H1 (cell line): ENCODE data around the gene SERPINA6. TPM values are rescaled to one million over a fixed set of nuclear protein-coding genes. Genes with fewer than 3 reads are reported as not detected.

ENCODE experiments used
- CTCF ChIA-PET: fragments of 300-600 bp; sonication (Branson Sonifier 250); formaldehyde crosslinking; loops from one replicate; lab custom pipeline; 2021; ENCODE audit not compliant: partially characterized antibody; lab: Charles Lee
- POLR2A ChIA-PET: fragments of 300-600 bp; sonication (Branson Sonifier 250); formaldehyde crosslinking; loops from one replicate; lab custom pipeline; 2021; ENCODE audit warnings: inconsistent platforms; ENCODE audit not compliant: partially characterized antibody; lab: Charles Lee
- DNase-seq, 2 experiments: peaks; one replicate each; pipeline versions ENCODE4 v3.0.0 to v3.0.0-alpha.2; 2010 to 2022; ENCODE audit warnings: low spot score in 2 of 2, low read depth in 1 of 2, mixed read lengths in 1 of 2
- FAIRE-seq: peaks from 2 replicates; lab custom pipeline; 2011; peaks lifted over from hg19 to GRCh38; lab: Jason Lieb, UNC
- H2AFZ ChIP-seq: 2 replicates; pipeline ENCODE4 v1.8.1; 2012; ENCODE audit warnings: low read length, inconsistent platforms
- H2AK5ac ChIP-seq: 2 replicates; pipeline ENCODE4 v1.6.1; 2013; ENCODE audit warnings: low read depth, low read length
- H2BK120ac ChIP-seq: replicated peaks from 2 replicates; pipeline ENCODE3; 2013; ENCODE audit warnings: low read depth, low read length, inconsistent platforms
- H2BK12ac ChIP-seq: 2 replicates; pipeline ENCODE4 v1.6.1; 2013; ENCODE audit warnings: low read depth, low read length
- H2BK15ac ChIP-seq: 2 replicates; pipeline ENCODE4 v1.6.1; 2013; ENCODE audit warnings: low read length
- H2BK20ac ChIP-seq: 2 replicates; pipeline ENCODE4 v1.6.1; 2013; ENCODE audit warnings: low read length
- H2BK5ac ChIP-seq: 2 replicates; pipeline ENCODE4 v1.6.1; 2013; ENCODE audit warnings: low read depth, low read length
- H3K14ac ChIP-seq: 2 replicates; pipeline ENCODE4 v1.6.1; 2013; ENCODE audit warnings: inconsistent platforms; ENCODE audit not compliant: insufficient read length
- H3K18ac ChIP-seq: 2 replicates; pipeline ENCODE4 v1.6.1; 2013; ENCODE audit warnings: low read length; ENCODE audit errors: extremely low read depth
- H3K23ac ChIP-seq: 2 replicates; pipeline ENCODE4 v1.6.1; 2013; ENCODE audit warnings: inconsistent platforms; ENCODE audit not compliant: insufficient read length
- H3K23me2 ChIP-seq: 2 replicates; pipeline ENCODE4 v1.6.1; 2013; ENCODE audit warnings: low read depth, low read length
- H3K27ac ChIP-seq: 2 replicates; pipeline ENCODE4 v1.6.1; 2011; ENCODE audit warnings: low read depth, low read length, inconsistent platforms
- H3K27me3 ChIP-seq, 4 experiments: replicated peaks in 1 of 4; 1 replicate in 1 of 4; 2 replicates in 3 of 4; pipeline versions ENCODE4 v1.6.1 to v1.8.1; 2011 to 2013; ENCODE audit warnings: low read length in 3 of 4, mild to moderate bottlenecking in 3 of 4, inconsistent platforms in 2 of 4, mixed read lengths in 2 of 4, moderate library complexity in 1 of 4; ENCODE audit not compliant: control insufficient read depth in 3 of 4, insufficient read depth in 3 of 4; ENCODE audit errors: extremely low read depth in 1 of 4
- H3K36me3 ChIP-seq, 4 experiments: 2 replicates each; pipeline versions ENCODE4 v1.6.1 to v1.8.1; 2011 to 2013; ENCODE audit warnings: mild to moderate bottlenecking in 4 of 4, low read length in 3 of 4, moderate library complexity in 2 of 4, control low read depth in 1 of 4, inconsistent platforms in 1 of 4; ENCODE audit not compliant: insufficient read depth in 4 of 4, control insufficient read depth in 2 of 4
- H3K4ac ChIP-seq: replicated peaks from 2 replicates; pipeline ENCODE3; 2013; ENCODE audit warnings: low read length, low read depth, mixed read lengths, inconsistent platforms; ENCODE audit not compliant: insufficient read length
- H3K4me1 ChIP-seq, 4 experiments: replicated peaks in 1 of 4; 1 replicate in 1 of 4; 2 replicates in 3 of 4; pipeline versions ENCODE4 v1.6.1 to v1.8.1; 2011 to 2013; ENCODE audit warnings: low read length in 3 of 4, inconsistent platforms in 2 of 4, mixed read lengths in 1 of 4; ENCODE audit not compliant: insufficient read depth in 4 of 4, control insufficient read depth in 3 of 4
- H3K4me2 ChIP-seq, 2 experiments: 2 replicates each; pipeline versions ENCODE4 v1.6.1 to v1.8.1; 2011 to 2013; ENCODE audit warnings: low read depth in 2 of 2, low read length in 2 of 2, control low read depth in 1 of 2, inconsistent platforms in 1 of 2, mild to moderate bottlenecking in 1 of 2; ENCODE audit not compliant: insufficient read depth in 1 of 2
- H3K4me3 ChIP-seq, 4 experiments: fragments of 200-600, 300-600 bp in 1 of 4; sonication (generic), shearing (Covaris generic), sonication (Bioruptor Twin) in 1 of 4; 2 replicates each; pipeline versions ENCODE4 v1.5.1 to v1.8.1; 2011 to 2016; ENCODE audit warnings: low read length in 4 of 4, low read depth in 3 of 4, control low read depth in 2 of 4, inconsistent platforms in 2 of 4, mild to moderate bottlenecking in 2 of 4, mixed read lengths in 1 of 4, moderate library complexity in 1 of 4; ENCODE audit not compliant: insufficient read depth in 2 of 4; ENCODE audit errors: extremely low read depth in 1 of 4
- H3K56ac ChIP-seq: replicated peaks from 2 replicates; pipeline ENCODE3; 2013; ENCODE audit warnings: low read depth, mild to moderate bottlenecking, mixed read lengths, low read length, inconsistent platforms; ENCODE audit not compliant: insufficient read length
- H3K79me1 ChIP-seq: 2 replicates; pipeline ENCODE4 v1.6.1; 2013; ENCODE audit warnings: low read depth, low read length, control low read depth
- H3K79me2 ChIP-seq, 2 experiments: 2 replicates each; pipeline versions ENCODE4 v1.6.1 to v1.8.1; 2012 to 2013; ENCODE audit warnings: low read length in 2 of 2, mild to moderate bottlenecking in 2 of 2, inconsistent platforms in 1 of 2; ENCODE audit not compliant: insufficient read depth in 2 of 2, control insufficient read depth in 1 of 2
- H3K9ac ChIP-seq, 4 experiments: replicated peaks in 1 of 4; 1 replicate in 1 of 4; 2 replicates in 3 of 4; pipeline versions ENCODE4 v1.6.1 to v1.8.1; 2011 to 2013; ENCODE audit warnings: low read depth in 3 of 4, low read length in 3 of 4, control low read depth in 2 of 4, mild to moderate bottlenecking in 2 of 4, moderate library complexity in 2 of 4, inconsistent platforms in 1 of 4; ENCODE audit errors: extremely low read depth in 1 of 4
- H3K9me3 ChIP-seq, 2 experiments: 2 replicates each; pipeline versions ENCODE4 v1.6.1 to v1.8.1; 2012 to 2013; ENCODE audit warnings: mild to moderate bottlenecking in 2 of 2, moderate library complexity in 2 of 2, control low read depth in 1 of 2, inconsistent platforms in 1 of 2, low read depth in 1 of 2, low read length in 1 of 2, mixed read lengths in 1 of 2; ENCODE audit not compliant: insufficient read depth in 2 of 2
- H4K20me1 ChIP-seq, 2 experiments: replicated peaks in 1 of 2; 2 replicates each; pipeline versions ENCODE3 to v1.8.1; 2011 to 2013; ENCODE audit warnings: inconsistent platforms in 2 of 2, low read length in 2 of 2, mild to moderate bottlenecking in 1 of 2; ENCODE audit not compliant: insufficient read depth in 2 of 2, control insufficient read depth in 1 of 2
- H4K5ac ChIP-seq: 2 replicates; pipeline ENCODE4 v1.6.1; 2013; ENCODE audit warnings: low read length, low read depth, mixed read lengths, inconsistent platforms; ENCODE audit not compliant: insufficient read length
- H4K8ac ChIP-seq: 2 replicates; pipeline ENCODE4 v1.8.0; 2013; ENCODE audit warnings: mild to moderate bottlenecking, moderate library complexity, low read length, inconsistent platforms; ENCODE audit not compliant: insufficient read depth; ENCODE audit errors: extremely low read depth
- H4K91ac ChIP-seq: replicated peaks from 2 replicates; pipeline ENCODE3; 2013; ENCODE audit warnings: low read length, mixed read lengths, inconsistent platforms; ENCODE audit not compliant: insufficient read length
- ASH2L ChIP-seq: fragments of 200-600, 300-600 bp; sonication (generic); IDR thresholded peaks from one replicate; pipeline ENCODE4 v1.7.1; 2017; ENCODE audit warnings: low read length
- CTBP2 ChIP-seq: IDR thresholded peaks from 2 replicates; pipeline ENCODE4 v1.7.0; 2011; ENCODE audit warnings: borderline replicate concordance, mild to moderate bottlenecking, moderate library complexity, mixed read lengths, low read length; ENCODE audit not compliant: insufficient read depth, insufficient read length
- HDAC2 ChIP-seq, 2 experiments: fragments of 300-600 bp in 1 of 2; sonication (generic) in 1 of 2; IDR thresholded peaks; 2 replicates each; pipeline ENCODE4 v1.6.1; 2011 to 2012; ENCODE audit warnings: low read depth in 2 of 2, low read length in 2 of 2, mild to moderate bottlenecking in 2 of 2, moderate library complexity in 2 of 2, borderline replicate concordance in 1 of 2, inconsistent platforms in 1 of 2
- KDM1A ChIP-seq: fragments of 200-600, 300-600 bp; sonication (generic); IDR thresholded peaks from 2 replicates; pipeline ENCODE4 v1.7.1; 2016; ENCODE audit warnings: mild to moderate bottlenecking, low read length, borderline replicate concordance
- POLR2A ChIP-seq, 2 experiments: IDR thresholded peaks; 1 replicate in 1 of 2; 2 replicates in 1 of 2; pipeline ENCODE4 v1.6.1; 2011; ENCODE audit warnings: low read depth in 2 of 2, low read length in 2 of 2, mild to moderate bottlenecking in 2 of 2; ENCODE audit errors: control extremely low read depth in 1 of 2
- RNF2 ChIP-seq: fragments of 200-900, 300-1000 bp; sonication (generic); IDR thresholded peaks from 2 replicates; pipeline ENCODE4 v1.7.1; 2016; ENCODE audit warnings: borderline replicate concordance, low read depth, mild to moderate bottlenecking, antibody characterized with exemption, low read length; ENCODE audit not compliant: poor library complexity, severe bottlenecking; ENCODE audit errors: missing control alignments
- SIN3A ChIP-seq, 2 experiments: IDR thresholded peaks in 1 of 2; conservative IDR thresholded peaks in 1 of 2; 2 replicates each; pipeline ENCODE4 v1.6.1; 2011 to 2012; ENCODE audit warnings: low read length in 2 of 2, improper control_type of control experiment in 1 of 2, low read depth in 1 of 2, mild to moderate bottlenecking in 1 of 2
- SIX5 ChIP-seq: IDR thresholded peaks from 2 replicates; pipeline ENCODE4 v1.6.1; 2011; ENCODE audit warnings: mild to moderate bottlenecking, low read depth, low read length
- TEAD4 ChIP-seq: IDR thresholded peaks from 2 replicates; pipeline ENCODE4 v1.6.1; 2012; ENCODE audit warnings: low read depth, low read length, inconsistent platforms, mixed read lengths
- USF2 ChIP-seq: IDR thresholded peaks from 2 replicates; pipeline ENCODE4 v1.6.1; 2011; ENCODE audit warnings: low read length, improper control_type of control experiment
- ZNF274 ChIP-seq: IDR thresholded peaks from 2 replicates; pipeline ENCODE4 v1.7.0; 2012; ENCODE audit warnings: low read length, borderline replicate concordance; ENCODE audit errors: extremely low read depth
- WGBS, 2 experiments: shearing (Covaris generic) in 1 of 2; methylation state at CpG; one replicate each; pipeline versions ENCODE4 v1.1.6 to v1.1.7; 2013 to 2015; ENCODE audit warnings: low lambda C conversion rate in 2 of 2, mixed read lengths in 2 of 2, inconsistent platforms in 1 of 2, low coverage in 1 of 2, missing lambda C conversion rate in 1 of 2; ENCODE audit not compliant: insufficient replicate concordance in 2 of 2, insufficient coverage in 1 of 2, insufficient read length in 1 of 2; ENCODE audit errors: extremely low coverage in 1 of 2, missing lambda C conversion rate in 1 of 2; 5-methylcytosine and 5-hydroxymethylcytosine counted together
- polyA plus RNA-seq, 7 experiments: library from polyadenylated mRNA; depleted of rRNA in 3 of 7; stranded (reverse) in 5 of 7; unstranded in 2 of 7; fragments of >200 nt in 5 of 7; fragments of 200-250 nt in 2 of 7; gene quantifications; 1 replicate in 5 of 7; 2 replicates in 1 of 7; 4 replicates in 1 of 7; pipeline versions ENCODE4 v1.2.1 to v1.2.3, GENCODE V29; 2011 to 2013; ENCODE audit warnings: missing spikeins in 2 of 7, mixed read lengths in 2 of 7
- total RNA-seq: library from RNA; stranded (reverse); fragmentation: NEBNext Ultra II Directional; extraction: Animal tissue kit (Norgen Biotek cat#: 25700); gene quantifications from 2 replicates; pipeline ENCODE4 v1.2.1, GENCODE V29; 2021

The SERPINA6 gene
- total and polyA plus RNA-seq, 2 of the 8 experiments (the other 6 are each of a cell fraction or from before 2014, with no cell fraction given) = not detected

- Histone ChIP-seq H3K4me3 (no peak overlapping the region), H3K9me3 (peaks cover 9 to 10% of the 10 kb centered on the region in 2 experiments; a peak in 3 of 4 replicates), H4K20me1 (no peaks in the 10 kb centered on the region), H3K27me3 (no peaks in the 10 kb centered on the region), H3K56ac (no peak overlapping the region), H3K36me3 (no peaks in the 10 kb centered on the region), H4K5ac (no peak overlapping the region), H3K4ac (no peak overlapping the region), H3K79me1 (no peaks in the 10 kb centered on the region), H2BK5ac (no peak overlapping the region), H2AFZ (no peak overlapping the region), H2AK5ac (no peak overlapping the region), H3K27ac (no peak overlapping the region), H3K4me1 (no peaks in the 10 kb centered on the region), H3K23me2 (no peaks in the 10 kb centered on the region), H4K8ac (no peak overlapping the region), H2BK15ac (no peak overlapping the region), H2BK120ac (no peak overlapping the region), H3K14ac (no peak overlapping the region), H3K23ac (no peak overlapping the region), H3K79me2 (no peaks in the 10 kb centered on the region), H3K9ac (no peak overlapping the region), H4K91ac (no peak overlapping the region), H2BK20ac (no peak overlapping the region), H3K4me2 (no peak overlapping the region), H2BK12ac (no peak overlapping the region), H3K18ac (no peak overlapping the region)
- WGBS, 2 experiments = 87% methylated on average over 9 of the region's 10 CpGs; no CpG with 5 or more reads in 1 of the 2 experiments
- ChIA-PET CTCF (interaction anchor here (1.0 to 3.4 kb wide), 4 partner anchors 12 to 239 kb away, joined by 3 to 22 read pairs (median 4); no protein-coding TSS in a partner anchor), POLR2A (no interaction called here)
- FAIRE-seq = no peak
- DNase-seq = no peak
- no peak for TF ChIP-seq KDM1A
- no peak for TF ChIP-seq HDAC2 (IDR thresholded peaks at IDR 0.05; ENCODE audit: borderline replicate concordance in 1 of 2, low read depth in 2 of 2, low read length in 2 of 2)
- TF ChIP-seq ASH2L = no peak
- no peak for TF ChIP-seq POLR2A (IDR thresholded peaks at IDR 0.05; ENCODE audit: control extremely low read depth in 1 of 2, low read depth in 2 of 2, low read length in 2 of 2)
- no peak for TF ChIP-seq TEAD4
- TF ChIP-seq USF2 = no peak
- no peak for TF ChIP-seq ZNF274
- no peak for TF ChIP-seq RNF2
- no peak for TF ChIP-seq SIX5
- no peak for TF ChIP-seq CTBP2
- no peak for TF ChIP-seq SIN3A (conservative IDR thresholded peaks at IDR 0.05 in 1 of 2, IDR thresholded peaks at IDR 0.05 in 1 of 2; ENCODE audit: low read depth in 1 of 2, low read length in 2 of 2)
Measured at GRCh38 chr14:94309721-94310120, 13.4 kb downstream of the SERPINA6 start.
